Esophagus muscularis mucosa (tissue), 4 donors: ENCODE measurements around the gene C6orf52. TPM values are rescaled to one million over a fixed set of nuclear protein-coding genes. Genes with fewer than 3 reads are reported as not detected.
"Not testable (repeated sequence)": the region's sequence is repeated elsewhere in the genome, so short reads cannot be mapped to it uniquely, and the experiment has no call there.

Source experiments
- DNase-seq: peaks from one replicate; pipeline ENCODE4 v3.0.0-alpha.2; 2017; ENCODE audit errors: extremely low spot score
- H3K27ac ChIP-seq, 4 donors: fragments of 200-600 bp; sonication (generic); replicated peaks in 1 of 4; 1 replicate in 3 of 4; 2 replicates in 1 of 4; pipeline ENCODE4 v1.5.1; 2016 to 2019; ENCODE audit warnings: mild to moderate bottlenecking in 1 of 4
- H3K27me3 ChIP-seq, 4 donors: fragments of 200-600 bp; sonication (generic); one replicate each; pipeline versions ENCODE4 v1.5.1 to v1.6.0; 2016 to 2019
- H3K36me3 ChIP-seq, 4 donors: fragments of 200-600 bp; sonication (generic); one replicate each; pipeline ENCODE4 v1.5.1; 2016 to 2019
- H3K4me1 ChIP-seq, 4 donors: fragments of 200-600 bp; sonication (generic); one replicate each; pipeline ENCODE4 v1.5.1; 2016 to 2019
- H3K4me3 ChIP-seq, 4 donors: fragments of 200-600 bp; sonication (generic); 1 replicate in 2 of 4; 2 replicates in 2 of 4; pipeline ENCODE4 v1.5.1; 2016 to 2019; ENCODE audit warnings: mild to moderate bottlenecking in 4 of 4, moderate library complexity in 1 of 4
- H3K9me3 ChIP-seq, 4 donors: fragments of 200-600 bp; sonication (generic); 1 replicate in 3 of 4; 2 replicates in 1 of 4; pipeline ENCODE4 v1.5.1; 2016 to 2019
- CTCF ChIP-seq, 3 experiments: fragments of 200-600 bp in 2 of 3; fragments of 450-650 bp in 1 of 3; sonication (generic) in 2 of 3; IDR thresholded peaks; one replicate each; pipeline ENCODE4 v1.5.1; 2017 to 2019; ENCODE audit warnings: antibody characterized with exemption in 3 of 3, mild to moderate bottlenecking in 2 of 3, moderate library complexity in 1 of 3
- EP300 ChIP-seq: sonication (generic); formaldehyde crosslinking; IDR thresholded peaks from one replicate; pipeline ENCODE4 v1.6.1; 2017; ENCODE audit warnings: antibody characterized with exemption
- POLR2A ChIP-seq: fragments of 450-650 bp; IDR thresholded peaks from one replicate; pipeline ENCODE4 v1.6.1; 2017; ENCODE audit warnings: antibody characterized with exemption, moderate library complexity, mild to moderate bottlenecking, low read depth
- POLR2AphosphoS5 ChIP-seq, 2 donors: sonication (generic); formaldehyde crosslinking; IDR thresholded peaks; one replicate each; pipeline ENCODE4 v1.6.1; 2017; ENCODE audit warnings: antibody characterized with exemption in 2 of 2
- WGBS: methylation state at CpG from one replicate; pipeline ENCODE4 v1.1.5; 2018; 5-methylcytosine and 5-hydroxymethylcytosine counted together
- intact Hi-C: fragments of 100-400 bp; cut with DNase I; formaldehyde crosslinking; loops from one replicate; pipeline ENCODE4 v1.15.1; 2023
- total RNA-seq, 4 donors: library from RNA; depleted of rRNA; stranded (reverse); fragments of >200 nt; gene quantifications; one replicate each; pipeline versions ENCODE4 v1.1.0 to v1.2.1, GENCODE V29; 2016

Gene C6orf52
- total RNA-seq, 4 donors from 2014 or later, result 0.71 to 1.2 TPM; not detected in 2

- no peaks in the 10 kb centered on the region for H3K4me1 ChIP-seq
- no peak for TF ChIP-seq EP300
- TF ChIP-seq POLR2AphosphoS5 (IDR thresholded peaks at IDR 0.05), result no peak
- no peak for TF ChIP-seq POLR2A
- TF ChIP-seq CTCF (IDR thresholded peaks at IDR 0.05), result no peak
- no peaks in the 10 kb centered on the region for H3K9me3 ChIP-seq
- no peak overlapping the region for H3K4me3 ChIP-seq
- H3K27ac ChIP-seq, result no peak overlapping the region
- DNase-seq, result no peak
- H3K27me3 ChIP-seq, result no peaks in the 10 kb centered on the region
- H3K36me3 ChIP-seq, result no peaks in the 10 kb centered on the region
- WGBS, result 74% methylated on average over 3 of the region's 3 CpGs
- intact Hi-C loops, result no loop called here
Measured at GRCh38 chr6:10681795-10682194, 12.6 kb downstream of the C6orf52 start.

GRCh38 chr6:10678456-10678855 lies 16.0 kb downstream of the C6orf52 start:
- Histone ChIP-seq H3K4me1 (no peaks in the 10 kb centered on the region), H3K4me3 (no peak overlapping the region), H3K27ac (no peak overlapping the region), H3K36me3 (no peaks in the 10 kb centered on the region), H3K27me3 (no peaks in the 10 kb centered on the region), H3K9me3 (no peaks in the 10 kb centered on the region)
- intact Hi-C loops, result no loop called here
- TF ChIP-seq CTCF (IDR thresholded peaks at IDR 0.05), result no peak
- no peak for TF ChIP-seq POLR2A
- no peak for TF ChIP-seq POLR2AphosphoS5 (IDR thresholded peaks at IDR 0.05)
- no peak for TF ChIP-seq EP300
- no peak for DNase-seq
- WGBS, result 95% methylated on average over 4 of the region's 4 CpGs

GRCh38 chr6:10676403-10676802 lies 18.0 kb downstream of the C6orf52 start:
- intact Hi-C loops, result no loop called here
- WGBS, result 97% methylated on average over 7 of the region's 7 CpGs
- no peaks in the 10 kb centered on the region for H3K27me3 ChIP-seq
- H3K4me3 ChIP-seq, result no peak overlapping the region
- H3K9me3 ChIP-seq, result no peaks in the 10 kb centered on the region
- no peaks in the 10 kb centered on the region for H3K36me3 ChIP-seq
- no peak for TF ChIP-seq POLR2A
- TF ChIP-seq POLR2AphosphoS5 (IDR thresholded peaks at IDR 0.05), result no peak
- TF ChIP-seq CTCF (IDR thresholded peaks at IDR 0.05), result no peak
- TF ChIP-seq EP300, result no peak
- no peak overlapping the region for H3K27ac ChIP-seq
- DNase-seq, result no peak
- H3K4me1 ChIP-seq, result no peaks in the 10 kb centered on the region

GRCh38 chr6:10668126-10668917 lies 26.1 kb downstream of the C6orf52 start:
- Histone ChIP-seq H3K4me1 (no peaks in the 10 kb centered on the region), H3K36me3 (no peaks in the 10 kb centered on the region), H3K27me3 (no peaks in the 10 kb centered on the region), H3K27ac (no peak overlapping the region), H3K9me3 (peaks cover 0 to 7% (median 0%) of the 10 kb centered on the region in 4 donors), H3K4me3 (no peak overlapping the region)
- TF ChIP-seq CTCF (IDR thresholded peaks at IDR 0.05), result no peak
- TF ChIP-seq POLR2A, result no peak
- no peak for TF ChIP-seq POLR2AphosphoS5 (IDR thresholded peaks at IDR 0.05)
- TF ChIP-seq EP300, result no peak
- intact Hi-C loops, result no loop called here
- no peak for DNase-seq
- 82% methylated on average over 4 of the region's 6 CpGs for WGBS

- H3K9me3 ChIP-seq, H3K4me3 ChIP-seq, H3K27ac ChIP-seq, H3K4me1 ChIP-seq, H3K27me3 ChIP-seq, intact Hi-C loops, H3K36me3 ChIP-seq, DNase-seq: not testable (repeated sequence)
- WGBS, result 66% methylated on average over 1 of the region's 1 CpG
Measured at GRCh38 chr6:10665595-10665994, 28.8 kb downstream of the C6orf52 start.
